DND-41 (cell line): ENCODE measurements around the gene PCDHB11.
"Not testable (repeated sequence)": the region's sequence is repeated elsewhere in the genome, so short reads cannot be mapped to it uniquely, and the experiment has no call there.

Experiments used
- CTCF ChIP-seq: IDR thresholded peaks from 2 replicates; pipeline ENCODE4 v1.5.1; 2012; ENCODE audit warnings: borderline replicate concordance, low read length, moderate library complexity, mild to moderate bottlenecking; ENCODE audit not compliant: poor library complexity, severe bottlenecking; ENCODE audit errors: extremely low read depth
- EZH2 ChIP-seq: IDR thresholded peaks from 3 replicates; pipeline ENCODE4 v1.6.1; 2012; ENCODE audit warnings: borderline replicate concordance, low read depth, mild to moderate bottlenecking, moderate library complexity, low read length, inconsistent platforms; ENCODE audit not compliant: severe bottlenecking

DNA sequence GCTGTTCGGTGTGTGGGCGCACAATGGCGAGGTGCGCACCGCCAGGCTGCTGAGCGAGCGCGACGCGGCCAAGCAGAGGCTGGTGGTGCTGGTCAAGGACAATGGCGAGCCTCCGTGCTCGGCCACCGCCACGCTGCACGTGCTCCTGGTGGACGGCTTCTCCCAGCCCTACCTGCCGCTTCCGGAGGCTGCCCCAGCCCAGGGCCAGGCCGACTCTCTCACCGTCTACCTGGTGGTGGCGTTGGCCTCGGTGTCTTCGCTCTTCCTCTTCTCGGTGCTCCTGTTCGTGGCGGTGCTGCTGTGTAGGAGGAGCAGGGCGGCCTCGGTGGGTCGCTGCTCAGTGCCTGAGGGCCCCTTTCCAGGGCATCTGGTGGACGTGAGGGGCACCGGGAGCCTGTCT, 19.6 kb upstream of the PCDHB11 start:
- not testable (repeated sequence) for TF ChIP-seq CTCF, EZH2
